ENCODE data around the gene APOF.

Gene APOF

GRCh38 chr12:56374726-56375597 lies 12.3 kb upstream of the APOF start:
- Histone ChIP-seq H3K9me3 (ENCODE audit: control insufficient read depth in 1 of 2, low read length in 2 of 2) (no peaks in the 10 kb centered on the region), H3K4me1 (ENCODE audit: control insufficient read depth in 1 of 2, insufficient read depth in 2 of 2, low read length in 2 of 2) (no peaks in the 10 kb centered on the region), H3K4me3 (ENCODE audit: low read depth in 1 of 2, low read length in 2 of 2) (no peak overlapping the region), H3K9ac (ENCODE audit: low read depth in 1 of 2, low read length in 2 of 2) (no peak overlapping the region), H3K27me3 (ENCODE audit: control insufficient read depth in 1 of 2, insufficient read depth in 2 of 2, low read length in 2 of 2) (no peaks in the 10 kb centered on the region), H3K36me3 (ENCODE audit: control insufficient read depth in 1 of 2, insufficient read depth in 2 of 2, low read length in 2 of 2) (no peaks in the 10 kb centered on the region), H3K27ac (ENCODE audit: low read depth, low read length) (no peak overlapping the region)

- H3K9me3 ChIP-seq (ENCODE audit: control insufficient read depth in 1 of 2, low read length in 2 of 2): no peaks in the 10 kb centered on the region
- H3K9ac ChIP-seq (ENCODE audit: low read depth in 1 of 2, low read length in 2 of 2): no peak overlapping the region
- H3K36me3 ChIP-seq (ENCODE audit: control insufficient read depth in 1 of 2, insufficient read depth in 2 of 2, low read length in 2 of 2): no peaks in the 10 kb centered on the region
- H3K27me3 ChIP-seq (ENCODE audit: control insufficient read depth in 1 of 2, insufficient read depth in 2 of 2, low read length in 2 of 2): no peaks in the 10 kb centered on the region
- H3K4me3 ChIP-seq (ENCODE audit: low read depth in 1 of 2, low read length in 2 of 2): no peak overlapping the region
- no peaks in the 10 kb centered on the region for H3K4me1 ChIP-seq (ENCODE audit: control insufficient read depth in 1 of 2, insufficient read depth in 2 of 2, low read length in 2 of 2)
- no peak overlapping the region for H3K27ac ChIP-seq (ENCODE audit: low read depth, low read length)
These were observed 10.9 kb upstream of the APOF start for GRCh38 chr12:56373515-56373914.

- Histone ChIP-seq H3K27me3 (ENCODE audit: control insufficient read depth in 1 of 2, insufficient read depth in 2 of 2, low read length in 2 of 2) (no peaks in the 10 kb centered on the region), H3K4me3 (ENCODE audit: low read depth in 1 of 2, low read length in 2 of 2) (no peak overlapping the region), H3K27ac (ENCODE audit: low read depth, low read length) (no peak overlapping the region), H3K36me3 (ENCODE audit: control insufficient read depth in 1 of 2, insufficient read depth in 2 of 2, low read length in 2 of 2) (no peaks in the 10 kb centered on the region), H3K4me1 (ENCODE audit: control insufficient read depth in 1 of 2, insufficient read depth in 2 of 2, low read length in 2 of 2) (no peaks in the 10 kb centered on the region), H3K9me3 (ENCODE audit: control insufficient read depth in 1 of 2, low read length in 2 of 2) (no peaks in the 10 kb centered on the region), H3K9ac (ENCODE audit: low read depth in 1 of 2, low read length in 2 of 2) (no peak overlapping the region)
These were observed 4.3 kb upstream of the APOF start for GRCh38 chr12:56366948-56367347.

GRCh38 chr12:56361487-56362129 lies 1.0 kb downstream of the APOF start:
- no peak overlapping the region for H3K27ac ChIP-seq (ENCODE audit: low read depth, low read length)
- no peak overlapping the region for H3K4me3 ChIP-seq (ENCODE audit: low read depth in 1 of 2, low read length in 2 of 2)
- H3K27me3 ChIP-seq (ENCODE audit: control insufficient read depth in 1 of 2, insufficient read depth in 2 of 2, low read length in 2 of 2): no peaks in the 10 kb centered on the region
- H3K4me1 ChIP-seq (ENCODE audit: control insufficient read depth in 1 of 2, insufficient read depth in 2 of 2, low read length in 2 of 2): peaks cover 16 to 22% of the 10 kb centered on the region in 2 donors
- H3K9ac ChIP-seq (ENCODE audit: low read depth in 1 of 2, low read length in 2 of 2): no peak overlapping the region
- no peaks in the 10 kb centered on the region for H3K36me3 ChIP-seq (ENCODE audit: control insufficient read depth in 1 of 2, insufficient read depth in 2 of 2, low read length in 2 of 2)
- no peaks in the 10 kb centered on the region for H3K9me3 ChIP-seq (ENCODE audit: control insufficient read depth in 1 of 2, low read length in 2 of 2)

GRCh38 chr12:56359851-56360767 lies 2.5 kb downstream of the APOF start, which contains the start of gene STAT2:
STAT2 (minus strand) TSS chr12:56360107; CDS start chr12:56356571, 3,536 bp downstream.
- Histone ChIP-seq H3K4me3 (ENCODE audit: low read depth in 1 of 2, low read length in 2 of 2) (peak within 1 kb of the TSS; percentile 83 to 91), H3K9me3 (ENCODE audit: control insufficient read depth in 1 of 2, low read length in 2 of 2) (no peaks in the 10 kb centered on the region), H3K9ac (ENCODE audit: low read depth in 1 of 2, low read length in 2 of 2) (peak within 1 kb of the TSS; percentile 67 to 94), H3K36me3 (ENCODE audit: control insufficient read depth in 1 of 2, insufficient read depth in 2 of 2, low read length in 2 of 2) (peaks cover 11 to 15% of the 10 kb centered on the region in 2 donors), H3K27ac (ENCODE audit: low read depth, low read length) (peak within 1 kb of the TSS; percentile 74), H3K27me3 (ENCODE audit: control insufficient read depth in 1 of 2, insufficient read depth in 2 of 2, low read length in 2 of 2) (no peaks in the 10 kb centered on the region), H3K4me1 (ENCODE audit: control insufficient read depth in 1 of 2, insufficient read depth in 2 of 2, low read length in 2 of 2) (peaks cover 16 to 22% of the 10 kb centered on the region in 2 donors)

- H3K9me3 ChIP-seq (ENCODE audit: control insufficient read depth in 1 of 2, low read length in 2 of 2): no peaks in the 10 kb centered on the region
- H3K9ac ChIP-seq (ENCODE audit: low read depth in 1 of 2, low read length in 2 of 2): peak overlapping the region; percentile 67 to 94
- peaks cover 21 to 26% of the 10 kb centered on the region in 2 donors for H3K36me3 ChIP-seq (ENCODE audit: control insufficient read depth in 1 of 2, insufficient read depth in 2 of 2, low read length in 2 of 2)
- H3K4me1 ChIP-seq (ENCODE audit: control insufficient read depth in 1 of 2, insufficient read depth in 2 of 2, low read length in 2 of 2): peaks cover 16 to 22% of the 10 kb centered on the region in 2 donors
- no peaks in the 10 kb centered on the region for H3K27me3 ChIP-seq (ENCODE audit: control insufficient read depth in 1 of 2, insufficient read depth in 2 of 2, low read length in 2 of 2)
- H3K4me3 ChIP-seq (ENCODE audit: low read depth in 1 of 2, low read length in 2 of 2): peak overlapping the region; percentile 83 to 91
- H3K27ac ChIP-seq (ENCODE audit: low read depth, low read length): peak overlapping the region; percentile 74
These were observed 3.7 kb downstream of the APOF start for GRCh38 chr12:56358836-56359532.

- no peaks in the 10 kb centered on the region for H3K4me1 ChIP-seq (ENCODE audit: control insufficient read depth in 1 of 2, insufficient read depth in 2 of 2, low read length in 2 of 2)
- H3K4me3 ChIP-seq (ENCODE audit: low read depth in 1 of 2, low read length in 2 of 2): no peak overlapping the region
- no peak overlapping the region for H3K27ac ChIP-seq (ENCODE audit: low read depth, low read length)
- H3K9ac ChIP-seq (ENCODE audit: low read depth in 1 of 2, low read length in 2 of 2): no peak overlapping the region
- no peaks in the 10 kb centered on the region for H3K9me3 ChIP-seq (ENCODE audit: control insufficient read depth in 1 of 2, low read length in 2 of 2)
- peaks cover 57 to 89% of the 10 kb centered on the region in 2 donors for H3K36me3 ChIP-seq (ENCODE audit: control insufficient read depth in 1 of 2, insufficient read depth in 2 of 2, low read length in 2 of 2)
- H3K27me3 ChIP-seq (ENCODE audit: control insufficient read depth in 1 of 2, insufficient read depth in 2 of 2, low read length in 2 of 2): no peaks in the 10 kb centered on the region
These were observed 11.3 kb downstream of the APOF start for GRCh38 chr12:56351325-56351724.

- H3K4me3 ChIP-seq (ENCODE audit: low read depth in 1 of 2, low read length in 2 of 2): no peak overlapping the region
- peaks cover 58 to 89% of the 10 kb centered on the region in 2 donors for H3K36me3 ChIP-seq (ENCODE audit: control insufficient read depth in 1 of 2, insufficient read depth in 2 of 2, low read length in 2 of 2)
- no peak overlapping the region for H3K9ac ChIP-seq (ENCODE audit: low read depth in 1 of 2, low read length in 2 of 2)
- H3K27me3 ChIP-seq (ENCODE audit: control insufficient read depth in 1 of 2, insufficient read depth in 2 of 2, low read length in 2 of 2): no peaks in the 10 kb centered on the region
- no peaks in the 10 kb centered on the region for H3K9me3 ChIP-seq (ENCODE audit: control insufficient read depth in 1 of 2, low read length in 2 of 2)
- no peak overlapping the region for H3K27ac ChIP-seq (ENCODE audit: low read depth, low read length)
- H3K4me1 ChIP-seq (ENCODE audit: control insufficient read depth in 1 of 2, insufficient read depth in 2 of 2, low read length in 2 of 2): no peaks in the 10 kb centered on the region
These were observed 12.0 kb downstream of the APOF start for GRCh38 chr12:56350662-56351061.

GRCh38 chr12:56348776-56349175 lies 13.9 kb downstream of the APOF start:
- Histone ChIP-seq H3K27ac (ENCODE audit: low read depth, low read length) (no peak overlapping the region), H3K27me3 (ENCODE audit: control insufficient read depth in 1 of 2, insufficient read depth in 2 of 2, low read length in 2 of 2) (no peaks in the 10 kb centered on the region), H3K9me3 (ENCODE audit: control insufficient read depth in 1 of 2, low read length in 2 of 2) (no peaks in the 10 kb centered on the region), H3K36me3 (ENCODE audit: control insufficient read depth in 1 of 2, insufficient read depth in 2 of 2, low read length in 2 of 2) (peaks cover 48 to 79% of the 10 kb centered on the region in 2 donors), H3K4me1 (ENCODE audit: control insufficient read depth in 1 of 2, insufficient read depth in 2 of 2, low read length in 2 of 2) (no peaks in the 10 kb centered on the region), H3K4me3 (ENCODE audit: low read depth in 1 of 2, low read length in 2 of 2) (no peak overlapping the region), H3K9ac (ENCODE audit: low read depth in 1 of 2, low read length in 2 of 2) (no peak overlapping the region)

Data from duodenal mucosa (tissue), 2 donors.